ENCODE measurements around the gene PTPRZ1. TPM values are rescaled to one million over a fixed set of nuclear protein-coding genes. Genes with fewer than 3 reads are reported as not detected.

PTPRZ1 gene
- total and polyA plus RNA-seq, 2 of the 8 experiments (the other 6 are each of a cell fraction or from before 2014, with no cell fraction given) = 112 to 135 TPM

GRCh38 chr7:121940918-121941317 lies 68.0 kb downstream of the PTPRZ1 start (continued):
- TF ChIP-seq TEAD4 (IDR thresholded peaks at IDR 0.05; ENCODE audit: low read depth, low read length) = no peak

All from H1 (cell line).